Vagina (tissue), 2 donors: ENCODE data around the gene FAM20A. TPM values are rescaled to one million over a fixed set of nuclear protein-coding genes. Genes with fewer than 3 reads are reported as not detected.

Experiments used
- DNase-seq, 2 donors: peaks; one replicate each; pipeline ENCODE4 v3.0.0-alpha.2; 2017; ENCODE audit errors: extremely low spot score in 2 of 2
- H3K27ac ChIP-seq: fragments of 200-600 bp; sonication (generic); one replicate; pipeline ENCODE4 v1.5.1; 2019
- H3K27me3 ChIP-seq: fragments of 200-600 bp; sonication (generic); one replicate; pipeline ENCODE4 v1.5.1; 2019
- H3K36me3 ChIP-seq, 2 donors: fragments of 200-600 bp; sonication (generic); one replicate each; pipeline ENCODE4 v1.5.1; 2017 to 2019
- H3K4me1 ChIP-seq: fragments of 200-600 bp; sonication (generic); one replicate; pipeline ENCODE4 v1.5.1; 2019
- H3K4me3 ChIP-seq, 2 donors: fragments of 200-600 bp; sonication (generic); 1 replicate in 1 of 2; 2 replicates in 1 of 2; pipeline ENCODE4 v1.5.1; 2016 to 2019
- H3K9me3 ChIP-seq: fragments of 200-600 bp; sonication (generic); one replicate; pipeline ENCODE4 v1.5.1; 2019
- CTCF ChIP-seq, 3 experiments: fragments of 450-650 bp in 2 of 3; fragments of 200-600 bp in 1 of 3; sonication (generic) in 1 of 3; IDR thresholded peaks; one replicate each; pipeline ENCODE4 v1.5.1; 2017 to 2019; ENCODE audit warnings: antibody characterized with exemption in 3 of 3, mild to moderate bottlenecking in 2 of 3, moderate library complexity in 2 of 3
- POLR2A ChIP-seq, 2 donors: fragments of 450-650 bp; IDR thresholded peaks; one replicate each; pipeline ENCODE4 v1.6.1; 2017; ENCODE audit warnings: antibody characterized with exemption in 2 of 2, mild to moderate bottlenecking in 2 of 2, moderate library complexity in 2 of 2
- POLR2AphosphoS5 ChIP-seq, 2 donors: sonication (generic); formaldehyde crosslinking; IDR thresholded peaks; one replicate each; pipeline ENCODE4 v1.9.0; 2017; ENCODE audit warnings: antibody characterized with exemption in 2 of 2, mild to moderate bottlenecking in 2 of 2, low read depth in 1 of 2; ENCODE audit not compliant: insufficient read depth in 1 of 2
- intact Hi-C: fragments of 100-400 bp; cut with DNase I; formaldehyde crosslinking; loops from one replicate; pipeline ENCODE4 v1.15.1; 2023
- total RNA-seq: library from RNA; depleted of rRNA; stranded (reverse); fragments of >200 nt; gene quantifications from one replicate; pipeline ENCODE4 v1.2.3, GENCODE V29; 2016

Gene FAM20A
- total RNA-seq, 1 donor from 2014 or later, result 16.2 TPM

DNA sequence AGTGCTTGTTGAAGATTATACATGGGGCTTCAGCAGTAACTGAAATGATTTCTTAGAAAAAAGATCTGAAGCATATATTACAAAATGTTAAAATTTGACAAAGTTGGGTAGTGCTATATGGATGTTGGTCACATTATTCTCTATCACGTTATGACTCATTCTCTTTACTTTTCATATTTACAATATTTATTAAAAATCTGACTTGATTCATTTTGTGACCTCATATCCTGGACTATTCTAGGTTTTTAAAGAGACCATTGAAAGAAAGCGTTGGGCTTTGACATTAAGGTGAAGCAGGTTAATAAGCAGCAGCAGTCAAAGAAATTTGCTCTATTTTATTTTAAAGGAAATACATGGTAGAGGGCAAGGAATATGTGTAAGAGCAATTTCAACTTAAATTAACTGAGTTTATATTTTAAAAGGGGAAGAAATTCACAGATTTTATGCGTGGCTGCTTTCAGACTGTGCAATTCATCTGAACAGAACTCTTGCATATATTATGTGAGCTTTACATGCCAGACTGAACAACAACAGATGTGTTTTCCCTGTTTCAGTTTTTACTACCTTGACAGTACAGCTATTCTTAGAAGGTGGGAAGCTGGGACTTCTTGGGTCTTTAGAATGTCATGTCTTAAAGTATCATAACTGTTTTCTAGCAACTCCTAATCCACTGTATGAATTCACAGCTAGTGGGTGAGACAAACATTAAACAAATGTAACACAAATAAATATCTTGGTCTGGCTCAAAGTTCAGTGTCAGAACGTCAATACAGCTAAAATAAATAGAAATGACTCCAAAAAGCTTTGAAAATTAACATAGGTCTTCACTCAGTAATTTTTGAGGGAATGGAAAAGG, 10.4 kb upstream of the FAM20A start:
- no peak overlapping the region for H3K27ac ChIP-seq
- no peaks in the 10 kb centered on the region for H3K36me3 ChIP-seq
- no peak for TF ChIP-seq POLR2AphosphoS5 (IDR thresholded peaks at IDR 0.05; ENCODE audit: insufficient read depth in 1 of 2, low read depth in 1 of 2)
- TF ChIP-seq POLR2A (IDR thresholded peaks at IDR 0.05), result no peak
- no peak for TF ChIP-seq CTCF (IDR thresholded peaks at IDR 0.05)

DNA sequence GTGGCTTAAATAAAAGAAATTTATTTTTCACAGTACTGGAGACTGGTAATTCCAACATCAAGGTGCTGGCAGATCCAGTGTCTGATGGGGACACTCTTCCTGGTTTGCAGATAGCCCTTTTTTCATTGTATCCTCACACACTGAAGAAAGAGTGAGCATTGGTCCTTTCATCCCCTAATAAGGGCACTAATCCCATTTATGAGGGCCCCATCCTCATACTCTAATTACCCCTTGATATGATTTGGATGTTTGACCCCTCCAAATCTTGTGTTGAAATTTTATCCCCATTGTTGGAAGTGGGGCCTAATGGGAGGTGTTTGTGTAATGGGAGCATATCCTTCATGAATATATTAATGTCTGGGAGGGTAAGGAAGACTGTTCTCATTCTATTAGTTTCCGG, 9.4 kb upstream of the FAM20A start:
- Histone ChIP-seq H3K4me1 (no peaks in the 10 kb centered on the region), H3K27me3 (no peaks in the 10 kb centered on the region), H3K27ac (no peak overlapping the region), H3K36me3 (no peaks in the 10 kb centered on the region), H3K9me3 (peaks cover 33% of the 10 kb centered on the region), H3K4me3 (no peak overlapping the region)
- intact Hi-C loops, result no loop called here
- no peak for DNase-seq
- TF ChIP-seq CTCF (IDR thresholded peaks at IDR 0.05) (no peak), POLR2AphosphoS5 (IDR thresholded peaks at IDR 0.05; ENCODE audit: insufficient read depth in 1 of 2, low read depth in 1 of 2) (no peak), POLR2A (IDR thresholded peaks at IDR 0.05) (no peak)

More for the DNA sequence above, 10.4 kb upstream of the FAM20A start:
- H3K27me3 ChIP-seq, result no peaks in the 10 kb centered on the region
- no peak for DNase-seq
- intact Hi-C loops, result no loop called here
- H3K9me3 ChIP-seq, result peaks cover 33% of the 10 kb centered on the region
- H3K4me1 ChIP-seq, result no peaks in the 10 kb centered on the region
- no peak overlapping the region for H3K4me3 ChIP-seq

- Histone ChIP-seq H3K27ac (no peak overlapping the region), H3K4me1 (no peaks in the 10 kb centered on the region), H3K9me3 (peaks cover 33% of the 10 kb centered on the region), H3K27me3 (no peaks in the 10 kb centered on the region), H3K36me3 (no peaks in the 10 kb centered on the region), H3K4me3 (no peak overlapping the region)
- DNase-seq, result no peak
- intact Hi-C loops, result no loop called here
- TF ChIP-seq POLR2AphosphoS5 (IDR thresholded peaks at IDR 0.05; ENCODE audit: insufficient read depth in 1 of 2, low read depth in 1 of 2) (no peak), CTCF (IDR thresholded peaks at IDR 0.05) (no peak), POLR2A (IDR thresholded peaks at IDR 0.05) (no peak)
Measured at GRCh38 chr17:68608515-68609130, 7.5 kb upstream of the FAM20A start.

DNA sequence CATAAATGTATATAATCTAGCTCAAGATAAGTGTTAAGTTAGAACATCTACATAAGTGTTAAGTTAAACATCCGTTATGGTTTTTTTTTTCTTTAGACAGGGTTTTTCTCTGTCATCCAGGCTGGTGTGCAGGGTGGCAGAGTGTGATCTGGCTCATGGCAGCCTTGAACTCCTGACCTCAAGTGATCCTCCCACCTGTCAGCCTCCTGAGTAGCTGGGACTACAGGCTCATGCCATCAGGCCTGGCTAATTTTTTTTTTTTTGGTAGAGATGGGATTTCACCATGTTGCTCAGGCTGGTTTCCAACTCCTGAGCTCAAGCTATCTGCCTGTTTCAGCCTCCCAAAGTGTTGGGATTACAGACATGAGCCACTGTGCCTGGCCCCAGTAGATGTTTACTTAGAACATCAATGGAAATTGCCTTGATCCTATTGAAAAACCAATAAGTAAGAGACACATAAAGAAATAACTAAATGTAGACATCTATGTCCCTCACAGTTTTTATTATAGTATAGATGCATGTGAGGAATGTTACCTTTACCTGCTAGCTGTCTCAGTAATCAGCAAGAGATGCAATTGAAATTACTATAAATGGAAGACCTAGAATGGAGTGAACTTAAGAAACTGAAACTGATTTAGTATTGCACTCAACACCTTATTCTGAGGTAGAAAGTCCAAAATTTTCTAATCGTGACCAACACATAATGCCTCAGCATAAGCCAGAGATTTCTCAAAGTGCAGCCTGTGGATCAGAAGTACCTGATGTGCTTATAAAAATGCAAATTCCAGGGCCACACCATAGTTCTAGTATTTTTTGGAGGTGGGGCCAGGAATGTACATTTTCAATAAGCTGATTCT, 5.5 kb upstream of the FAM20A start:
- no peak overlapping the region for H3K27ac ChIP-seq
- peaks cover 4% of the 10 kb centered on the region for H3K4me1 ChIP-seq
- H3K9me3 ChIP-seq, result peaks cover 33% of the 10 kb centered on the region
- no peak for TF ChIP-seq POLR2A (IDR thresholded peaks at IDR 0.05)
- TF ChIP-seq CTCF (IDR thresholded peaks at IDR 0.05), result no peak
- no peak for TF ChIP-seq POLR2AphosphoS5 (IDR thresholded peaks at IDR 0.05; ENCODE audit: insufficient read depth in 1 of 2, low read depth in 1 of 2)
- intact Hi-C loops, result no loop called here
- H3K4me3 ChIP-seq, result no peak overlapping the region
- DNase-seq, result no peak
- no peaks in the 10 kb centered on the region for H3K27me3 ChIP-seq
- H3K36me3 ChIP-seq, result no peaks in the 10 kb centered on the region
